H1 (cell line): ENCODE results near the gene DERL3. TPM values are rescaled to one million over a fixed set of nuclear protein-coding genes. Genes with fewer than 3 reads are reported as not detected.

Source experiments
- CTCF ChIA-PET: fragments of 300-600 bp; sonication (Branson Sonifier 250); formaldehyde crosslinking; loops from one replicate; lab custom pipeline; 2021; ENCODE audit not compliant: partially characterized antibody; lab: Charles Lee
- POLR2A ChIA-PET: fragments of 300-600 bp; sonication (Branson Sonifier 250); formaldehyde crosslinking; loops from one replicate; lab custom pipeline; 2021; ENCODE audit warnings: inconsistent platforms; ENCODE audit not compliant: partially characterized antibody; lab: Charles Lee
- DNase-seq, 2 experiments: peaks; one replicate each; pipeline versions ENCODE4 v3.0.0 to v3.0.0-alpha.2; 2010 to 2022; ENCODE audit warnings: low spot score in 2 of 2, low read depth in 1 of 2, mixed read lengths in 1 of 2
- FAIRE-seq: peaks from 2 replicates; lab custom pipeline; 2011; peaks lifted over from hg19 to GRCh38; lab: Jason Lieb, UNC
- H2AFZ ChIP-seq: 2 replicates; pipeline ENCODE4 v1.8.1; 2012; ENCODE audit warnings: low read length, inconsistent platforms
- H2AK5ac ChIP-seq: 2 replicates; pipeline ENCODE4 v1.6.1; 2013; ENCODE audit warnings: low read depth, low read length
- H2BK120ac ChIP-seq: replicated peaks from 2 replicates; pipeline ENCODE3; 2013; ENCODE audit warnings: low read depth, low read length, inconsistent platforms
- H2BK12ac ChIP-seq: 2 replicates; pipeline ENCODE4 v1.6.1; 2013; ENCODE audit warnings: low read depth, low read length
- H2BK15ac ChIP-seq: 2 replicates; pipeline ENCODE4 v1.6.1; 2013; ENCODE audit warnings: low read length
- H2BK20ac ChIP-seq: 2 replicates; pipeline ENCODE4 v1.6.1; 2013; ENCODE audit warnings: low read length
- H2BK5ac ChIP-seq: 2 replicates; pipeline ENCODE4 v1.6.1; 2013; ENCODE audit warnings: low read depth, low read length
- H3K14ac ChIP-seq: 2 replicates; pipeline ENCODE4 v1.6.1; 2013; ENCODE audit warnings: inconsistent platforms; ENCODE audit not compliant: insufficient read length
- H3K18ac ChIP-seq: 2 replicates; pipeline ENCODE4 v1.6.1; 2013; ENCODE audit warnings: low read length; ENCODE audit errors: extremely low read depth
- H3K23ac ChIP-seq: 2 replicates; pipeline ENCODE4 v1.6.1; 2013; ENCODE audit warnings: inconsistent platforms; ENCODE audit not compliant: insufficient read length
- H3K23me2 ChIP-seq: 2 replicates; pipeline ENCODE4 v1.6.1; 2013; ENCODE audit warnings: low read depth, low read length
- H3K27ac ChIP-seq: 2 replicates; pipeline ENCODE4 v1.6.1; 2011; ENCODE audit warnings: low read depth, low read length, inconsistent platforms
- H3K27me3 ChIP-seq, 4 experiments: replicated peaks in 1 of 4; 1 replicate in 1 of 4; 2 replicates in 3 of 4; pipeline versions ENCODE4 v1.6.1 to v1.8.1; 2011 to 2013; ENCODE audit warnings: low read length in 3 of 4, mild to moderate bottlenecking in 3 of 4, inconsistent platforms in 2 of 4, mixed read lengths in 2 of 4, moderate library complexity in 1 of 4; ENCODE audit not compliant: control insufficient read depth in 3 of 4, insufficient read depth in 3 of 4; ENCODE audit errors: extremely low read depth in 1 of 4
- H3K36me3 ChIP-seq, 4 experiments: 2 replicates each; pipeline versions ENCODE4 v1.6.1 to v1.8.1; 2011 to 2013; ENCODE audit warnings: mild to moderate bottlenecking in 4 of 4, low read length in 3 of 4, moderate library complexity in 2 of 4, control low read depth in 1 of 4, inconsistent platforms in 1 of 4; ENCODE audit not compliant: insufficient read depth in 4 of 4, control insufficient read depth in 2 of 4
- H3K4ac ChIP-seq: replicated peaks from 2 replicates; pipeline ENCODE3; 2013; ENCODE audit warnings: low read length, low read depth, mixed read lengths, inconsistent platforms; ENCODE audit not compliant: insufficient read length
- H3K4me1 ChIP-seq, 4 experiments: replicated peaks in 1 of 4; 1 replicate in 1 of 4; 2 replicates in 3 of 4; pipeline versions ENCODE4 v1.6.1 to v1.8.1; 2011 to 2013; ENCODE audit warnings: low read length in 3 of 4, inconsistent platforms in 2 of 4, mixed read lengths in 1 of 4; ENCODE audit not compliant: insufficient read depth in 4 of 4, control insufficient read depth in 3 of 4
- H3K4me2 ChIP-seq, 2 experiments: 2 replicates each; pipeline versions ENCODE4 v1.6.1 to v1.8.1; 2011 to 2013; ENCODE audit warnings: low read depth in 2 of 2, low read length in 2 of 2, control low read depth in 1 of 2, inconsistent platforms in 1 of 2, mild to moderate bottlenecking in 1 of 2; ENCODE audit not compliant: insufficient read depth in 1 of 2
- H3K4me3 ChIP-seq, 4 experiments: fragments of 200-600, 300-600 bp in 1 of 4; sonication (generic), shearing (Covaris generic), sonication (Bioruptor Twin) in 1 of 4; 2 replicates each; pipeline versions ENCODE4 v1.5.1 to v1.8.1; 2011 to 2016; ENCODE audit warnings: low read length in 4 of 4, low read depth in 3 of 4, control low read depth in 2 of 4, inconsistent platforms in 2 of 4, mild to moderate bottlenecking in 2 of 4, mixed read lengths in 1 of 4, moderate library complexity in 1 of 4; ENCODE audit not compliant: insufficient read depth in 2 of 4; ENCODE audit errors: extremely low read depth in 1 of 4
- H3K56ac ChIP-seq: replicated peaks from 2 replicates; pipeline ENCODE3; 2013; ENCODE audit warnings: low read depth, mild to moderate bottlenecking, mixed read lengths, low read length, inconsistent platforms; ENCODE audit not compliant: insufficient read length
- H3K79me1 ChIP-seq: 2 replicates; pipeline ENCODE4 v1.6.1; 2013; ENCODE audit warnings: low read depth, low read length, control low read depth
- H3K79me2 ChIP-seq, 2 experiments: 2 replicates each; pipeline versions ENCODE4 v1.6.1 to v1.8.1; 2012 to 2013; ENCODE audit warnings: low read length in 2 of 2, mild to moderate bottlenecking in 2 of 2, inconsistent platforms in 1 of 2; ENCODE audit not compliant: insufficient read depth in 2 of 2, control insufficient read depth in 1 of 2
- H3K9ac ChIP-seq, 4 experiments: replicated peaks in 1 of 4; 1 replicate in 1 of 4; 2 replicates in 3 of 4; pipeline versions ENCODE4 v1.6.1 to v1.8.1; 2011 to 2013; ENCODE audit warnings: low read depth in 3 of 4, low read length in 3 of 4, control low read depth in 2 of 4, mild to moderate bottlenecking in 2 of 4, moderate library complexity in 2 of 4, inconsistent platforms in 1 of 4; ENCODE audit errors: extremely low read depth in 1 of 4
- H3K9me3 ChIP-seq, 2 experiments: 2 replicates each; pipeline versions ENCODE4 v1.6.1 to v1.8.1; 2012 to 2013; ENCODE audit warnings: mild to moderate bottlenecking in 2 of 2, moderate library complexity in 2 of 2, control low read depth in 1 of 2, inconsistent platforms in 1 of 2, low read depth in 1 of 2, low read length in 1 of 2, mixed read lengths in 1 of 2; ENCODE audit not compliant: insufficient read depth in 2 of 2
- H4K20me1 ChIP-seq, 2 experiments: replicated peaks in 1 of 2; 2 replicates each; pipeline versions ENCODE3 to v1.8.1; 2011 to 2013; ENCODE audit warnings: inconsistent platforms in 2 of 2, low read length in 2 of 2, mild to moderate bottlenecking in 1 of 2; ENCODE audit not compliant: insufficient read depth in 2 of 2, control insufficient read depth in 1 of 2
- H4K5ac ChIP-seq: 2 replicates; pipeline ENCODE4 v1.6.1; 2013; ENCODE audit warnings: low read length, low read depth, mixed read lengths, inconsistent platforms; ENCODE audit not compliant: insufficient read length
- H4K8ac ChIP-seq: 2 replicates; pipeline ENCODE4 v1.8.0; 2013; ENCODE audit warnings: mild to moderate bottlenecking, moderate library complexity, low read length, inconsistent platforms; ENCODE audit not compliant: insufficient read depth; ENCODE audit errors: extremely low read depth
- H4K91ac ChIP-seq: replicated peaks from 2 replicates; pipeline ENCODE3; 2013; ENCODE audit warnings: low read length, mixed read lengths, inconsistent platforms; ENCODE audit not compliant: insufficient read length
- ASH2L ChIP-seq: fragments of 200-600, 300-600 bp; sonication (generic); IDR thresholded peaks from one replicate; pipeline ENCODE4 v1.7.1; 2017; ENCODE audit warnings: low read length
- CBX8 ChIP-seq: fragments of 300-800, 300-1000 bp; sonication (generic); IDR thresholded peaks from 2 replicates; pipeline ENCODE4 v1.7.1; 2016; ENCODE audit warnings: low read depth, low read length, borderline replicate concordance
- EZH2 ChIP-seq: fragments of 200-600 bp; sonication (generic); IDR thresholded peaks from 2 replicates; pipeline ENCODE4 v1.7.1; 2012; ENCODE audit warnings: low read depth, mild to moderate bottlenecking, moderate library complexity, low read length, inconsistent platforms; ENCODE audit not compliant: severe bottlenecking
- HDAC6 ChIP-seq: IDR thresholded peaks from one replicate; pipeline ENCODE4 v1.7.1; 2012; ENCODE audit warnings: low read depth, mild to moderate bottlenecking, inconsistent platforms, low read length, moderate library complexity
- RAD21 ChIP-seq, 2 experiments: IDR thresholded peaks in 1 of 2; conservative IDR thresholded peaks in 1 of 2; 2 replicates each; pipeline ENCODE4 v1.6.1; 2011; ENCODE audit warnings: low read depth in 2 of 2, low read length in 2 of 2, improper control_type of control experiment in 1 of 2, inconsistent platforms in 1 of 2, mild to moderate bottlenecking in 1 of 2, moderate library complexity in 1 of 2
- RBBP5 ChIP-seq: IDR thresholded peaks from 2 replicates; pipeline ENCODE4 v1.7.1; 2012; ENCODE audit warnings: low read depth, mild to moderate bottlenecking, inconsistent platforms, low read length, moderate library complexity, borderline replicate concordance
- SP1 ChIP-seq: IDR thresholded peaks from 2 replicates; pipeline ENCODE4 v1.6.1; 2011; ENCODE audit warnings: low read depth, low read length
- SRF ChIP-seq: IDR thresholded peaks from 2 replicates; pipeline ENCODE4 v1.6.1; 2011; ENCODE audit warnings: mild to moderate bottlenecking, low read depth, low read length, moderate library complexity
- WGBS, 2 experiments: shearing (Covaris generic) in 1 of 2; methylation state at CpG; one replicate each; pipeline versions ENCODE4 v1.1.6 to v1.1.7; 2013 to 2015; ENCODE audit warnings: low lambda C conversion rate in 2 of 2, mixed read lengths in 2 of 2, inconsistent platforms in 1 of 2, low coverage in 1 of 2, missing lambda C conversion rate in 1 of 2; ENCODE audit not compliant: insufficient replicate concordance in 2 of 2, insufficient coverage in 1 of 2, insufficient read length in 1 of 2; ENCODE audit errors: extremely low coverage in 1 of 2, missing lambda C conversion rate in 1 of 2; 5-methylcytosine and 5-hydroxymethylcytosine counted together
- polyA plus RNA-seq, 7 experiments: library from polyadenylated mRNA; depleted of rRNA in 3 of 7; stranded (reverse) in 5 of 7; unstranded in 2 of 7; fragments of >200 nt in 5 of 7; fragments of 200-250 nt in 2 of 7; gene quantifications; 1 replicate in 5 of 7; 2 replicates in 1 of 7; 4 replicates in 1 of 7; pipeline versions ENCODE4 v1.2.1 to v1.2.3, GENCODE V29; 2011 to 2013; ENCODE audit warnings: missing spikeins in 2 of 7, mixed read lengths in 2 of 7
- total RNA-seq: library from RNA; stranded (reverse); fragmentation: NEBNext Ultra II Directional; extraction: Animal tissue kit (Norgen Biotek cat#: 25700); gene quantifications from 2 replicates; pipeline ENCODE4 v1.2.1, GENCODE V29; 2021
- TF ChIP-seq, protein P1 (sequence below): IDR thresholded peaks from 2 replicates; pipeline ENCODE4 v1.6.1; 2012; ENCODE audit warnings: inconsistent platforms
- TF ChIP-seq, protein P2 (sequence below): IDR thresholded peaks from 2 replicates; pipeline ENCODE4 v1.6.1; 2012; ENCODE audit warnings: inconsistent platforms

The DERL3 gene
- total and polyA plus RNA-seq, 2 of the 8 experiments (the other 6 are each of a cell fraction or from before 2014, with no cell fraction given) = 8.7 to 19.5 TPM

DNA sequence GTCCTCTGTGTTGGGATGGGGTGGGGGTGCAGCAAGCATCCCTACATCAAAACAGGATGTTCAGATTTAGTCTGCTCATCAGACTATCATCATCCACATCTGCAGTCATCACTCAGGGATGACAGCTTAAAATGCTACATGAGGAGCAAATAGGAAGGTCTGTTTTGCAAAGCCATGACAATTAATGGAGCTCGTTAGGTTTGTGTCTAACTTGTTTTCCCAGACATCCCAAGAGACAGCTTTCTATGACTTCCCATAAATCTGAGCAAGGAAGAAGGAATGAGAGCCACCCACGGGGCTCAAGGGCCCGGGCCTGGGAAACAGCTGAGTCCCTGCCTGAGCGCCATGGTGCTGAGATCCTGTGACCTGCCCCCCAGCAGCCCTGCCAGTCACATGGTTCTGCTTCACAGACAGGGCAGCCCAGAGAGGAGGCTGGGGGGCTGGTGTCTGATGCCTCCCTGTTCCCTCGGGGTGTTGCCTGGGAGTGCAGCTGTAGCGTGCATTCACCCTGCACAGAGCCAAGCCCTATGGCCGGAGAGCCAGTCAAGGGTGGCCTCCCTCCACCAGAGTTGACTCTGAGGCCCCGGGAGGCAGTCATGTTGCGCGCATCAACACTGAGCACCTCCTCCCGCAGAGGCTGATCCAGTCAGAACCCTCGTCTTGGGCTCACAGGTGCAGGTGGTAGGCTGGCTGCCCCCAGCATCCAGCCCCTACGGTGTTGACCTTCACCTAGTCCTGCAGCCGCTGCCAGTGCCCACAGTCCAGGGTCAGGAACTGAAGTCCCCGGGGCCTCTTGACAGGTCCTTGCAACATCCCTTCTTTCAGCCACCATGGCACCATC is 12.1 kb downstream of the DERL3 start:
- Histone ChIP-seq H2BK12ac (0 out of 2 replicates have a peak overlapping the region, but pooled peaks have one; percentile 9), H3K23me2 (no peaks in the 10 kb centered on the region), H3K36me3 (peaks cover 11 to 55% (median 25%) of the 10 kb centered on the region in 4 experiments; a peak in 7 of 8 replicates), H3K9ac (peak overlapping the region in 2 of 4 experiments; percentile 29 to 31; a peak in 2 of 7 replicates), H4K8ac (no peak overlapping the region; the same call in 1 of the 2 replicates), H3K27me3 (no peaks in the 10 kb centered on the region; a peak in 1 of 7 replicates), H3K79me2 (no peaks in the 10 kb centered on the region; a peak in 1 of 4 replicates), H3K4me1 (no peaks in the 10 kb centered on the region), H3K4ac (no peak overlapping the region), H2BK5ac (peak overlapping the region; percentile 96), H3K56ac (no peak overlapping the region), H4K20me1 (peaks cover 0 to 9% of the 10 kb centered on the region in 2 experiments), H3K4me2 (no peak overlapping the region), H4K5ac (no peak overlapping the region), H2BK15ac (no peak overlapping the region), H3K18ac (no peak overlapping the region), H3K79me1 (no peaks in the 10 kb centered on the region; the same call in 1 of the 2 replicates), H2BK120ac (peak overlapping the region; percentile 1), H2AK5ac (no peak overlapping the region), H2BK20ac (no peak overlapping the region), H2AFZ (no peak overlapping the region), H4K91ac (peak overlapping the region; percentile 54), H3K14ac (no peak overlapping the region), H3K23ac (no peak overlapping the region), H3K9me3 (no peaks in the 10 kb centered on the region), H3K27ac (no peak overlapping the region; the same call in 1 of the 2 replicates), H3K4me3 (no peak overlapping the region)
- WGBS, 2 experiments = 86% methylated on average over 14 of the region's 15 CpGs; no CpG with 5 or more reads in 1 of the 2 experiments
- DNase-seq (no peak), FAIRE-seq (no peak)
- ChIA-PET CTCF (interaction anchor here (0.6 to 2.1 kb wide), 2 partner anchors 22 to 695 kb away, joined by 3 to 14 read pairs; no protein-coding TSS in a partner anchor), POLR2A (interaction anchor here (1.4 kb wide), 1 partner anchor 41 kb away, joined by 3 read pairs; no protein-coding TSS in a partner anchor)
- TF ChIP-seq, protein P1, sequence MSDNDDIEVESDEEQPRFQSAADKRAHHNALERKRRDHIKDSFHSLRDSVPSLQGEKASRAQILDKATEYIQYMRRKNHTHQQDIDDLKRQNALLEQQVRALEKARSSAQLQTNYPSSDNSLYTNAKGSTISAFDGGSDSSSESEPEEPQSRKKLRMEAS = no peak
- TF ChIP-seq SRF (no peak), CBX8 (no peak), EZH2 (no peak), ASH2L (no peak), RBBP5 (no peak), RAD21 (IDR thresholded peaks at IDR 0.05 in 1 of 2, conservative IDR thresholded peaks at IDR 0.05 in 1 of 2; ENCODE audit: low read depth in 2 of 2, low read length in 2 of 2) (no peak), SP1 (no peak), HDAC6 (no peak)
- TF ChIP-seq, protein P2, sequence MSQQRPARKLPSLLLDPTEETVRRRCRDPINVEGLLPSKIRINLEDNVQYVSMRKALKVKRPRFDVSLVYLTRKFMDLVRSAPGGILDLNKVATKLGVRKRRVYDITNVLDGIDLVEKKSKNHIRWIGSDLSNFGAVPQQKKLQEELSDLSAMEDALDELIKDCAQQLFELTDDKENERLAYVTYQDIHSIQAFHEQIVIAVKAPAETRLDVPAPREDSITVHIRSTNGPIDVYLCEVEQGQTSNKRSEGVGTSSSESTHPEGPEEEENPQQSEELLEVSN = no peak
